GM12878 (cell line): ENCODE results near the gene ANO2. TPM values are rescaled to one million over a fixed set of nuclear protein-coding genes. Genes with fewer than 3 reads are reported as not detected.

Source experiments
- CEBPB ChIP-seq, 2 experiments: fragments of 150-350 bp in 1 of 2; IDR thresholded peaks; 2 replicates each; pipeline ENCODE4 v1.6.1; 2012 to 2014; ENCODE audit warnings: low read depth in 2 of 2, low read length in 2 of 2, borderline replicate concordance in 1 of 2, inconsistent platforms in 1 of 2
- CTCF ChIP-seq, 3 experiments: IDR thresholded peaks in 2 of 3; conservative IDR thresholded peaks in 1 of 3; 2 replicates each; pipeline ENCODE4 v1.5.1; 2011; ENCODE audit warnings: low read depth in 3 of 3, low read length in 3 of 3, mild to moderate bottlenecking in 3 of 3, control low read depth in 2 of 3, moderate library complexity in 2 of 3, inconsistent platforms in 1 of 3, mixed read lengths in 1 of 3; ENCODE audit not compliant: control insufficient read depth in 2 of 3, insufficient read depth in 1 of 3; ENCODE audit errors: extremely low read depth in 1 of 3
- ZBTB11 ChIP-seq: fragments of 450-650 bp; formaldehyde crosslinking; IDR thresholded peaks from 2 replicates; pipeline ENCODE4 v1.5.0; 2022; ENCODE audit warnings: mild to moderate bottlenecking, missing genetic modification characterization
- polyA plus RNA-seq, 11 experiments: library from polyadenylated mRNA; depleted of rRNA in 4 of 11; unstranded in 6 of 11; stranded (reverse) in 5 of 11; fragments of >200 nt; fragmentation: Nextera tagmentation in 4 of 11; fragmentation: Illumina TruSeq in 1 of 11; extraction: Ambion mirVana in 4 of 11; extraction: Trizol in 1 of 11; gene quantifications; 1 replicate in 1 of 11; 2 replicates in 10 of 11; pipeline versions ENCODE4 v1.2.1 to v1.2.3, GENCODE V29; 2011 to 2016; ENCODE audit warnings: inconsistent platforms in 2 of 11, missing spikeins in 2 of 11, low read depth in 1 of 11
- total RNA-seq, 4 experiments: library from RNA; depleted of rRNA in 3 of 4; stranded (reverse); fragments of >200 nt in 3 of 4; fragmentation: Illumina TruSeq in 1 of 4; extraction: Trizol in 1 of 4; gene quantifications; 2 replicates each; pipeline versions ENCODE4 v1.2.1 to v1.2.3, GENCODE V29; 2013 to 2021
- TF ChIP-seq, protein P1 (sequence below): IDR thresholded peaks from 2 replicates; pipeline ENCODE4 v1.6.1; 2012; ENCODE audit warnings: improper control_type of control experiment, low read depth, low read length; ENCODE audit not compliant: insufficient replicate concordance

The ANO2 gene
- total and polyA plus RNA-seq, 10 of the 15 experiments (the other 5 are each of a cell fraction or from before 2014, with no cell fraction given): not detected

DNA sequence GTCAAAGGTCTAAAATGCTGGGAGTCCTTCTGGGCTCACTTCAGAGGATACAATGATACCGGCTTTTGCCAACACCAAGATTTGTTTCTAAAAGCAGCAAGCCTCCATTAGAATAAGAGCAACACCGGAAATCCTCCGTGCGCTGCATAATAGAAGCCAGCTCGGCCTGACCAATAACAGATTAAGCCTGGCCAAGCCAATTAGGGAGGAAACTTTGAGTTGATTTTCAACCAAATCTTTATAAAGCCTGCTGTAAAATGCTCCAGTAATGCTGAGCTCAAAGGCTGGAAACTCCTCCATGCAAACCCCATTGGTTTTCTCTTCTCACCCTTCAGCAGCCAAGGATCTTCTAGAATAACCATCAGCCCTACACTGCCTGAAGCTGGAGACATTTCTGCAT is 363.0 kb downstream of the ANO2 start (continued):
- TF ChIP-seq ZBTB11: no peak
- no peak for TF ChIP-seq CEBPB (IDR thresholded peaks at IDR 0.05; ENCODE audit: borderline replicate concordance in 1 of 2, low read depth in 2 of 2, low read length in 2 of 2)
- TF ChIP-seq CTCF (IDR thresholded peaks at IDR 0.05 in 2 of 3, conservative IDR thresholded peaks at IDR 0.05 in 1 of 3; ENCODE audit: control insufficient read depth in 2 of 3, extremely low read depth in 1 of 3, insufficient read depth in 1 of 3, low read depth in 3 of 3, low read length in 3 of 3): no peak
- TF ChIP-seq, protein P1, sequence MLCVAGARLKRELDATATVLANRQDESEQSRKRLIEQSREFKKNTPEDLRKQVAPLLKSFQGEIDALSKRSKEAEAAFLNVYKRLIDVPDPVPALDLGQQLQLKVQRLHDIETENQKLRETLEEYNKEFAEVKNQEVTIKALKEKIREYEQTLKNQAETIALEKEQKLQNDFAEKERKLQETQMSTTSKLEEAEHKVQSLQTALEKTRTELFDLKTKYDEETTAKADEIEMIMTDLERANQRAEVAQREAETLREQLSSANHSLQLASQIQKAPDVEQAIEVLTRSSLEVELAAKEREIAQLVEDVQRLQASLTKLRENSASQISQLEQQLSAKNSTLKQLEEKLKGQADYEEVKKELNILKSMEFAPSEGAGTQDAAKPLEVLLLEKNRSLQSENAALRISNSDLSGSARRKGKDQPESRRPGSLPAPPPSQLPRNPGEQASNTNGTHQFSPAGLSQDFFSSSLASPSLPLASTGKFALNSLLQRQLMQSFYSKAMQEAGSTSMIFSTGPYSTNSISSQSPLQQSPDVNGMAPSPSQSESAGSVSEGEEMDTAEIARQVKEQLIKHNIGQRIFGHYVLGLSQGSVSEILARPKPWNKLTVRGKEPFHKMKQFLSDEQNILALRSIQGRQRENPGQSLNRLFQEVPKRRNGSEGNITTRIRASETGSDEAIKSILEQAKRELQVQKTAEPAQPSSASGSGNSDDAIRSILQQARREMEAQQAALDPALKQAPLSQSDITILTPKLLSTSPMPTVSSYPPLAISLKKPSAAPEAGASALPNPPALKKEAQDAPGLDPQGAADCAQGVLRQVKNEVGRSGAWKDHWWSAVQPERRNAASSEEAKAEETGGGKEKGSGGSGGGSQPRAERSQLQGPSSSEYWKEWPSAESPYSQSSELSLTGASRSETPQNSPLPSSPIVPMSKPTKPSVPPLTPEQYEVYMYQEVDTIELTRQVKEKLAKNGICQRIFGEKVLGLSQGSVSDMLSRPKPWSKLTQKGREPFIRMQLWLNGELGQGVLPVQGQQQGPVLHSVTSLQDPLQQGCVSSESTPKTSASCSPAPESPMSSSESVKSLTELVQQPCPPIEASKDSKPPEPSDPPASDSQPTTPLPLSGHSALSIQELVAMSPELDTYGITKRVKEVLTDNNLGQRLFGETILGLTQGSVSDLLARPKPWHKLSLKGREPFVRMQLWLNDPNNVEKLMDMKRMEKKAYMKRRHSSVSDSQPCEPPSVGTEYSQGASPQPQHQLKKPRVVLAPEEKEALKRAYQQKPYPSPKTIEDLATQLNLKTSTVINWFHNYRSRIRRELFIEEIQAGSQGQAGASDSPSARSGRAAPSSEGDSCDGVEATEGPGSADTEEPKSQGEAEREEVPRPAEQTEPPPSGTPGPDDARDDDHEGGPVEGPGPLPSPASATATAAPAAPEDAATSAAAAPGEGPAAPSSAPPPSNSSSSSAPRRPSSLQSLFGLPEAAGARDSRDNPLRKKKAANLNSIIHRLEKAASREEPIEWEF: no peak
